Endodermal cell (in vitro differentiated cells): ENCODE measurements around the gene PCNT. TPM values are rescaled to one million over a fixed set of nuclear protein-coding genes. Genes with fewer than 3 reads are reported as not detected.

Source experiments
- DNase-seq: peaks from one replicate; pipeline ENCODE4 v3.0.0-alpha.2; 2017
- H3K27ac ChIP-seq: 2 replicates; pipeline ENCODE4 v1.5.1; 2013; ENCODE audit warnings: mild to moderate bottlenecking, low read depth, low read length, moderate library complexity
- H3K27me3 ChIP-seq: 2 replicates; pipeline ENCODE4 v1.6.1; 2013; ENCODE audit warnings: mild to moderate bottlenecking, low read length, moderate library complexity; ENCODE audit not compliant: insufficient read depth, control insufficient read depth, poor library complexity, severe bottlenecking
- H3K36me3 ChIP-seq: 2 replicates; pipeline ENCODE4 v1.7.0; 2013; ENCODE audit warnings: mild to moderate bottlenecking, low read length, moderate library complexity; ENCODE audit not compliant: control insufficient read depth, insufficient read depth
- H3K4me1 ChIP-seq: one replicate; pipeline ENCODE4 v1.7.0; 2013; ENCODE audit warnings: low read length; ENCODE audit not compliant: control insufficient read depth, insufficient read depth
- H3K4me3 ChIP-seq: 2 replicates; pipeline ENCODE4 v1.5.1; 2013; ENCODE audit warnings: mild to moderate bottlenecking, low read length, moderate library complexity
- H3K9ac ChIP-seq: 2 replicates; pipeline ENCODE4 v1.6.1; 2013; ENCODE audit warnings: mild to moderate bottlenecking, low read length, moderate library complexity; ENCODE audit not compliant: poor library complexity, severe bottlenecking; ENCODE audit errors: extremely low read depth
- H3K9me3 ChIP-seq: 2 replicates; pipeline ENCODE4 v1.6.1; 2013; ENCODE audit warnings: mild to moderate bottlenecking, low read length, moderate library complexity; ENCODE audit not compliant: control insufficient read depth
- H3K27ac Mint-ChIP-seq: 2 replicates; pipeline ENCODE4 v1.8.0; 2020; ENCODE audit warnings: mixed read lengths
- H3K27me3 Mint-ChIP-seq: 2 replicates; pipeline ENCODE4 v1.8.0; 2021; ENCODE audit warnings: mild to moderate bottlenecking, mixed read lengths; ENCODE audit not compliant: insufficient read depth
- H3K36me3 Mint-ChIP-seq: 2 replicates; pipeline ENCODE4 v1.8.0; 2020; ENCODE audit warnings: low read depth, mixed read lengths
- H3K4me1 Mint-ChIP-seq: 2 replicates; pipeline ENCODE4 v1.8.0; 2020; ENCODE audit warnings: mixed read lengths
- H3K4me3 Mint-ChIP-seq: 2 replicates; pipeline ENCODE4 v1.8.0; 2020; ENCODE audit warnings: mild to moderate bottlenecking, moderate library complexity, mixed read lengths
- H3K9me3 Mint-ChIP-seq: 2 replicates; pipeline ENCODE4 v1.8.0; 2020; ENCODE audit warnings: mild to moderate bottlenecking, mixed read lengths
- CTCF ChIP-seq: fragments of 200-600 bp; sonication (generic); conservative IDR thresholded peaks from 2 replicates; pipeline ENCODE4 v1.5.0; 2021; ENCODE audit warnings: antibody characterized with exemption, mild to moderate bottlenecking
- WGBS, 2 experiments: methylation state at CpG; one replicate each; pipeline versions ENCODE4 v1.1.5 to v1.1.7; 2013; ENCODE audit warnings: missing lambda C conversion rate in 2 of 2, mixed read lengths in 1 of 2; ENCODE audit not compliant: insufficient coverage in 1 of 2, insufficient read length in 1 of 2; 5-methylcytosine and 5-hydroxymethylcytosine counted together
- total RNA-seq, 2 donors: library from RNA; stranded (reverse); fragmentation: NEBNext Ultra II Directional in 1 of 2; extraction: Animal tissue kit (Norgen Biotek cat#: 25700) in 1 of 2; gene quantifications; 2 replicates in 1 of 2; 3 replicates in 1 of 2; pipeline ENCODE4 v1.2.1, GENCODE V29; 2021

Gene PCNT
- total RNA-seq, 2 donors from 2014 or later, result 40.1 to 40.7 TPM

- WGBS, 2 experiments, result 87 to 93% methylated on average over 8 to 10 of the region's 10 CpGs
- H3K4me1 ChIP-seq, result no peaks in the 10 kb centered on the region
- no peaks in the 10 kb centered on the region for H3K27me3 ChIP-seq
- H3K9ac ChIP-seq, result no peak overlapping the region
- H3K36me3 ChIP-seq, result peaks cover 10% of the 10 kb centered on the region
- peaks cover 3% of the 10 kb centered on the region for H3K4me1 Mint-ChIP-seq
- no peaks in the 10 kb centered on the region for H3K9me3 ChIP-seq
- peaks cover 34% of the 10 kb centered on the region for H3K36me3 Mint-ChIP-seq
- DNase-seq, result no peak
- no peaks in the 10 kb centered on the region for H3K27me3 Mint-ChIP-seq
- H3K4me3 Mint-ChIP-seq, result no peak overlapping the region
- no peak overlapping the region for H3K27ac Mint-ChIP-seq
- H3K4me3 ChIP-seq, result no peak overlapping the region
- H3K27ac ChIP-seq, result no peak overlapping the region
- peaks cover 2% of the 10 kb centered on the region for H3K9me3 Mint-ChIP-seq
- TF ChIP-seq CTCF, result no peak
These were observed 131.8 kb downstream of the PCNT start for GRCh38 chr21:46455575-46456385.

- Mint-ChIP-seq H3K4me3 (peak overlapping the region; percentile 10), H3K27ac (no peak overlapping the region), H3K27me3 (no peaks in the 10 kb centered on the region), H3K36me3 (peaks cover 28% of the 10 kb centered on the region), H3K4me1 (peaks cover 3% of the 10 kb centered on the region), H3K9me3 (no peaks in the 10 kb centered on the region)
- H3K9me3 ChIP-seq, result no peaks in the 10 kb centered on the region
- TF ChIP-seq CTCF, result no peak
- DNase-seq, result no peak
- no peaks in the 10 kb centered on the region for H3K27me3 ChIP-seq
- no peaks in the 10 kb centered on the region for H3K4me1 ChIP-seq
- no peak overlapping the region for H3K27ac ChIP-seq
- H3K36me3 ChIP-seq, result peaks cover 10% of the 10 kb centered on the region
- no peak overlapping the region for H3K9ac ChIP-seq
- H3K4me3 ChIP-seq, result no peak overlapping the region
- 94 to 95% methylated on average over 2 to 4 of the region's 4 CpGs for WGBS, 2 experiments
These were observed 132.8 kb downstream of the PCNT start for GRCh38 chr21:46456750-46457149.

- no peak for TF ChIP-seq CTCF
- Histone ChIP-seq H3K27ac (peak overlapping the region; percentile 62), H3K9me3 (no peaks in the 10 kb centered on the region), H3K36me3 (peaks cover 15% of the 10 kb centered on the region), H3K4me1 (no peaks in the 10 kb centered on the region), H3K27me3 (no peaks in the 10 kb centered on the region), H3K4me3 (peak overlapping the region; percentile 81), H3K9ac (peak overlapping the region; percentile 79)
- 0 to 4% methylated on average over 14 to 30 of the region's 30 CpGs for WGBS, 2 experiments
- H3K4me3 Mint-ChIP-seq, result peak overlapping the region; percentile 86
- no peaks in the 10 kb centered on the region for H3K27me3 Mint-ChIP-seq
- DNase-seq, result no peak
- peaks cover 3% of the 10 kb centered on the region for H3K4me1 Mint-ChIP-seq
- no peaks in the 10 kb centered on the region for H3K9me3 Mint-ChIP-seq
- H3K27ac Mint-ChIP-seq, result peak overlapping the region; percentile 93
- peaks cover 25% of the 10 kb centered on the region for H3K36me3 Mint-ChIP-seq
These were observed 133.9 kb downstream of the PCNT start for GRCh38 chr21:46457801-46458314.
